ENCODE results near the gene METTL23. TPM values are rescaled to one million over a fixed set of nuclear protein-coding genes. Genes with fewer than 3 reads are reported as not detected.

The METTL23 gene
- total RNA-seq, 1 experiment from 2014 or later = 57.8 TPM

GRCh38 chr17:76732734-76733617 lies 6.3 kb downstream of the METTL23 start:
- TF ChIP-seq, protein P1, sequence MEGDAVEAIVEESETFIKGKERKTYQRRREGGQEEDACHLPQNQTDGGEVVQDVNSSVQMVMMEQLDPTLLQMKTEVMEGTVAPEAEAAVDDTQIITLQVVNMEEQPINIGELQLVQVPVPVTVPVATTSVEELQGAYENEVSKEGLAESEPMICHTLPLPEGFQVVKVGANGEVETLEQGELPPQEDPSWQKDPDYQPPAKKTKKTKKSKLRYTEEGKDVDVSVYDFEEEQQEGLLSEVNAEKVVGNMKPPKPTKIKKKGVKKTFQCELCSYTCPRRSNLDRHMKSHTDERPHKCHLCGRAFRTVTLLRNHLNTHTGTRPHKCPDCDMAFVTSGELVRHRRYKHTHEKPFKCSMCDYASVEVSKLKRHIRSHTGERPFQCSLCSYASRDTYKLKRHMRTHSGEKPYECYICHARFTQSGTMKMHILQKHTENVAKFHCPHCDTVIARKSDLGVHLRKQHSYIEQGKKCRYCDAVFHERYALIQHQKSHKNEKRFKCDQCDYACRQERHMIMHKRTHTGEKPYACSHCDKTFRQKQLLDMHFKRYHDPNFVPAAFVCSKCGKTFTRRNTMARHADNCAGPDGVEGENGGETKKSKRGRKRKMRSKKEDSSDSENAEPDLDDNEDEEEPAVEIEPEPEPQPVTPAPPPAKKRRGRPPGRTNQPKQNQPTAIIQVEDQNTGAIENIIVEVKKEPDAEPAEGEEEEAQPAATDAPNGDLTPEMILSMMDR (IDR thresholded peaks at IDR 0.05 in 2 of 3, conservative IDR thresholded peaks at IDR 0.05 in 1 of 3; ENCODE audit: borderline replicate concordance in 1 of 3, insufficient read depth in 1 of 3, low read depth in 2 of 3, low read length in 2 of 3) = no peak
- TF ChIP-seq SRF (IDR thresholded peaks at IDR 0.05; ENCODE audit: low read depth) (0 out of 2 replicates have a peak, but pooled peaks have one; percentile 8), SIN3A (IDR thresholded peaks at IDR 0.05; ENCODE audit: low read depth) (no peak; the same call in 1 of the 2 replicates), FOSL1 (IDR thresholded peaks at IDR 0.05; ENCODE audit: low read depth) (0 out of 2 replicates have a peak, but pooled peaks have one; percentile 10), EZH2 (IDR thresholded peaks at IDR 0.05) (no peak), POLR2AphosphoS5 (IDR thresholded peaks at IDR 0.05; ENCODE audit: low read depth, low read length) (peak; percentile 62), JUND (IDR thresholded peaks at IDR 0.05) (0 out of 2 replicates have a peak, but pooled peaks have one; percentile 18), YY1 (IDR thresholded peaks at IDR 0.05; ENCODE audit: extremely low read depth, insufficient replicate concordance, low read depth, low read length) (no peak), TCF7L2 (IDR thresholded peaks at IDR 0.05; ENCODE audit: borderline replicate concordance, extremely low read depth, insufficient read depth, insufficient read length) (no peak), CBX3 (IDR thresholded peaks at IDR 0.05; ENCODE audit: low read depth) (no peak), EGR1 (IDR thresholded peaks at IDR 0.05; ENCODE audit: low read depth) (no peak), RAD21 (IDR thresholded peaks at IDR 0.05; ENCODE audit: low read depth) (no peak), ZFX (IDR thresholded peaks at IDR 0.05) (no peak), ZNF274 (IDR thresholded peaks at IDR 0.05; ENCODE audit: low read depth, low read length) (no peak), POLR2A (IDR thresholded peaks at IDR 0.05; ENCODE audit: borderline replicate concordance, extremely low read depth, insufficient read depth, insufficient read length) (no peak), CEBPB (IDR thresholded peaks at IDR 0.05; ENCODE audit: low read depth) (0 out of 2 replicates have a peak, but pooled peaks have one; percentile 10), REST (IDR thresholded peaks at IDR 0.05; ENCODE audit: low read depth) (no peak)
- TF ChIP-seq, protein P2, sequence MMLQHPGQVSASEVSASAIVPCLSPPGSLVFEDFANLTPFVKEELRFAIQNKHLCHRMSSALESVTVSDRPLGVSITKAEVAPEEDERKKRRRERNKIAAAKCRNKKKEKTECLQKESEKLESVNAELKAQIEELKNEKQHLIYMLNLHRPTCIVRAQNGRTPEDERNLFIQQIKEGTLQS (IDR thresholded peaks at IDR 0.05) = no peak
- H3K79me2 ChIP-seq (ENCODE audit: insufficient read depth, low read length) = peaks cover 87% of the 10 kb centered on the region
- no peaks in the 10 kb centered on the region for H3K27me3 ChIP-seq (ENCODE audit: insufficient read depth, low read length)
- no peaks in the 10 kb centered on the region for H3K9me2 ChIP-seq (ENCODE audit: insufficient read depth)
- ATAC-seq (no peak), DNase-seq (ENCODE audit: low read depth, low spot score) (no peak)
- H2AFZ ChIP-seq (ENCODE audit: low read depth, low read length, poor library complexity, severe bottlenecking) = no peak overlapping the region
- H3K4me3 ChIP-seq (replicated peaks in 1 of 2; ENCODE audit: low read depth in 1 of 2, low read length in 2 of 2) = no peak overlapping the region
- CTCF ChIA-PET = interaction anchor here (1.4 kb wide), 1 partner anchor 323 kb away, joined by 3 read pairs; no protein-coding TSS in a partner anchor
- H3K9me3 ChIP-seq (ENCODE audit: control insufficient read depth in 1 of 2, insufficient read depth in 1 of 2, low read depth in 1 of 2, low read length in 2 of 2) = no peaks in the 10 kb centered on the region
- intact Hi-C loops (cut with micrococcal nuclease) = no loop called here
- POLR2A ChIA-PET = interaction anchor here (1.2 to 1.5 kb wide), 2 partner anchors 20 to 279 kb away, joined by 3 to 5 read pairs; no protein-coding TSS in a partner anchor
- H4K20me1 ChIP-seq (ENCODE audit: insufficient read depth) = peaks cover 39% of the 10 kb centered on the region
- H3K9ac ChIP-seq (ENCODE audit: low read length) = 0 out of 2 replicates have a peak overlapping the region, but pooled peaks have one; percentile 1
- H3K4me1 ChIP-seq (ENCODE audit: control insufficient read depth in 1 of 2, insufficient read depth in 2 of 2, low read length in 2 of 2) = peaks cover 11 to 26% of the 10 kb centered on the region in 2 experiments
- RAD21 ChIA-PET (ENCODE audit: low non-redundant PET in 1 of 2, low total read pairs in 2 of 2, uncharacterized antibody in 2 of 2, unreplicated experiment in 2 of 2) = no interaction called here
- BruUV-seq (replicated peaks) = no TSS peak
- peak overlapping the region; percentile 9; the same call in 1 of the 2 replicates for H3K27ac ChIP-seq (ENCODE audit: low read depth, low read length)
- H3K36me3 ChIP-seq (ENCODE audit: control insufficient read depth in 1 of 2, insufficient read depth in 2 of 2, low read length in 2 of 2) = peaks cover 39 to 52% of the 10 kb centered on the region in 2 experiments
- H3K4me2 ChIP-seq (ENCODE audit: low read length) = peak overlapping the region; percentile 1; the same call in 1 of the 2 replicates

All from HCT116 (cell line).